NCI-H82 (cell line): ENCODE data around the gene PCDHB6.
"Not testable (repeated sequence)": the region's sequence is repeated elsewhere in the genome, so short reads cannot be mapped to it uniquely, and the experiment has no call there.

Source experiments
- DNase-seq: peaks from one replicate; lab custom pipeline; 2025; lab: John Stamatoyannopoulos, UW

PCDHB6 gene

DNA sequence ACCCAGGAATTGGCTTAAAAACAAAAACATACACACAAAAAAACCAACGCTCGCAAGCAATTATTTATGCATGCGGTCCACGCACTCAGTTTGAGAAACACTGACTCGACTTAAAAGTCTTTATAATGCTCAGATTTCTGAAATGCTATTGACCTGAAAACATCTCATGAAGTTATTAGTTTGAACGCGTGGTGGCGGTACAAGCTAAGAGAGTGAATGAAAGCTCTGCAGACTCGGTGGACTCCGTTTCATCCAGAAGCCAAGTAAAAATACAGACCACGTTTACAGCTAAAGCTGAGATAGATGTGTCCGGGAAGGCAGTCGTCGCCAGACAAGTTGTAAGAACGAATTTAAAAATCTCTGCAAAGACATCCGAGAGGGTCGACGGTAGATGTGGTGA, at the start of gene PCDHB6:
TSS of gene PCDHB6 (plus strand) at position 246 of the 400 bp plus-strand sequence. CDS start 201 bp downstream, outside the sequence.
- DNase-seq, result peak; percentile 19

DNA sequence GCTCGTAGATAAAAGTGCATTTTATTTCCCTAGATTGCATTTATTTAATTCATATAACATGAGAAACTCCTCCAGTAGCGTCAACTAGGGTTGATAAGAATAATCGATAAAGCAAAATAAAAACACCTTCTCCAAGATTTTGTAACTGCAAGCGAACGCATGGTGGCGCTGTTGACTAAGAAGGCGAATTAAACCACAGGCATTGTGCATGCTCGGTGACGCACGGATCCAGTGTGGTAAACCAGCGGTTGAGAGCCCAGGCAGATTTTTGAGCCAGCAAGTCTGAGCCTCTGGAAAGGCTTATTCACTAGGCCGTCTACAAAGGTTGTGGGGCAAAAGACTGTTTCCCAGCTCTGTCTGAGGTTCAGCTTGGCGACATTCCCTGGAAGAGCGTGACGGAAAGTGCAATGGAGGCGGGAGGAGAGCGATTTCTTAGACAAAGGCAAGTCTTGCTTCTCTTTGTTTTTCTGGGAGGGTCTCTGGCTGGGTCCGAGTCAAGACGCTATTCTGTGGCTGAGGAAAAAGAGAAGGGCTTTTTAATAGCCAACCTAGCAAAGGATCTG, 49.5 kb upstream of the PCDHB6 start, which contains the start of gene PCDHB3:
TSS of gene PCDHB3 (plus strand) at position 231 of the 563 bp plus-strand sequence. CDS start at position 408, 177 bp downstream.
- peak; percentile 70 for DNase-seq

DNA sequence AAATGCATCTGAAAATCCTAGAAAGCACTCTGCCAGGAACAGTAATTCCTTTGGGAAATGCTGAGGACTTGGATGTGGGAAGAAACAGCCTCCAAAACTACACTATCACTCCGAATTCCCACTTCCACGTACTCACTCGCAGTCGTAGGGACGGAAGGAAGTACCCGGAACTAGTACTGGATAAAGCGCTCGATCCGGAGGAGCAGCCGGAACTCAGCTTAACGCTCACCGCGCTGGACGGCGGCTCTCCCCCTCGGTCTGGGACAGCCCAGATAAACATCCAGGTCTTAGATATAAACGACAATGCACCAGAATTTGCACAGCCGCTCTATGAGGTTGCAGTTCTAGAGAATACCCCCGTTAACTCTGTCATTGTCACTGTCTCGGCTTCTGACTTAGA, 48.8 kb upstream of the PCDHB6 start:
- DNase-seq, result no peak

DNA sequence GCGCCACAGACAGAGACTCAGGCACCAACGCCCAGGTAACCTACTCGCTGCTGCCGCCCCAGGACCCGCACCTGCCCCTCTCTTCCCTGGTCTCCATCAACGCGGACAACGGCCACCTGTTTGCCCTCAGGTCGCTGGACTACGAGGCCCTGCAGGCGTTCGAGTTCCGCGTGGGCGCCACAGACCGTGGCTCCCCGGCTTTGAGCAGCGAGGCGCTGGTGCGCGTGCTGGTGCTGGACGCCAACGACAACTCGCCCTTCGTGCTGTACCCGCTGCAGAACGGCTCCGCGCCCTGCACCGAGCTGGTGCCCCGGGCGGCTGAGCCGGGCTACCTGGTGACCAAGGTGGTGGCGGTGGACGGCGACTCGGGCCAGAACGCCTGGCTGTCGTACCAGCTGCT, 47.8 kb upstream of the PCDHB6 start:
- DNase-seq, result not testable (repeated sequence)

DNA sequence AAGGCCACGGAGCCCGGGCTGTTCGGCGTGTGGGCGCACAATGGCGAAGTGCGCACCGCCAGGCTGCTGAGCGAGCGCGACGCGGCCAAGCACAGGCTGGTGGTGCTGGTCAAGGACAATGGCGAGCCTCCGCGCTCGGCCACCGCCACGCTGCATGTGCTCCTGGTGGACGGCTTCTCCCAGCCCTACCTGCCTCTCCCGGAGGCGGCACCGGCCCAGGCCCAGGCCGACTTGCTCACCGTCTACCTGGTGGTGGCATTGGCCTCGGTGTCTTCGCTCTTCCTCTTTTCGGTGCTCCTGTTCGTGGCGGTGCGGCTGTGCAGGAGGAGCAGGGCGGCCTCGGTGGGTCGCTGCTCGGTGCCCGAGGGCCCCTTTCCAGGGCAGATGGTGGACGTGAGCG, 47.4 kb upstream of the PCDHB6 start:
- not testable (repeated sequence) for DNase-seq

DNA sequence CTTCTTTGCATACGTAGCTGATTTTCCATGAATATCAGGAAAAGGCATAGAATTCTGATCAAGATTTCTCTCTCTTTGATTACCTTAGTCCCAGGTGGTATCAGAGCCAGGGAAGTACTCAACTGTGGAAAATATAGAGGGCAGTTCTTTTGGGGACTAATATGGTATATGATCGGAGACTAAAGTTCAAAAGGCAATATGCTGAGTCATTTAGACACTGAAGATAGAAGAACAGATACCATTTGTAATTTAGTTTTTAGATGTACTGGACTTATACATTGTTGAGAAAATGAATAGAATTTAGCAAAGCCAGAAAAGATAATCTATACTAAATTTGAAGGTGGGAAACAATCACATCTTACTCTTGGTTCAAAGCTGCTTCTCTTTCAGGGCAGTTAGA, 44.5 kb upstream of the PCDHB6 start:
- no peak for DNase-seq

DNA sequence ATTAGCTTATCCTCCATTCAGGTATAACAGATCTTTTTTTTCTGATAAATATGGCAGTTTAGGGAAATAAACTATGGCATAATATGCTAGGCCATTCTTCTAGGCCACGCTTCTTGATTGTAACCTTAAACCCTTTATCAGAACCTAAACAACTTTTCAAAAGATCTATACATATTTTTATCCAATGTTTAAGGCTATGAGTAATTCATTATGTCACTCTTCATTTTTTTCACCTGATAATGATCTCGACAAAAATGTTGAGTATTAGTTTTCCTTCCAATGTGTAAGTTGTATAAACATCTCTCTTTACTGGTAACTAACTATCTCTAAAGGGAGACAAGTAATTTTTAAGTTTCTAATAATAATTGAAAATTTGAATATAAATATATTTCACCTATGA, 30.6 kb upstream of the PCDHB6 start:
- no peak for DNase-seq

DNA sequence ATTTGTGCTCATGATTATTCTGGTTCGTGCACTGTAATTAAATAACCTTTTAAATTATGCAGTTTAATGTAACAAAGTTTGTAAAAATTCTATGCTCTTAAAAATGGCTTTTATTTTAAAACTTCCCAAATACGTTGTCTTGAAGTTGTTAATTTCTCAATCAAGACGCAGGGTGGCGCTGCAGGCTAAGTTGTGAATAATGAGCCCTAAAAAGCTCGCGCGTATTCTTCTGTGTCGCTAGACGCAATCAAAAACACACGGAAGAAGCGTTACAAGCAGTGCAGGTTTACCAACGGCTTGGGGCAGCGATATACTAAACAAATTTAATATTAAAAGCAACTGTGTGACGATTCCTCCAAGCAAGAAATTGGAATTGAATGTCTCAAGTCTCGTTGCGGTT, 28.3 kb upstream of the PCDHB6 start, which contains the start of gene PCDHB4:
TSS of gene PCDHB4 (plus strand) at position 256 of the 400 bp plus-strand sequence. CDS start 181 bp downstream, outside the sequence.
- peak; percentile 76 for DNase-seq

DNA sequence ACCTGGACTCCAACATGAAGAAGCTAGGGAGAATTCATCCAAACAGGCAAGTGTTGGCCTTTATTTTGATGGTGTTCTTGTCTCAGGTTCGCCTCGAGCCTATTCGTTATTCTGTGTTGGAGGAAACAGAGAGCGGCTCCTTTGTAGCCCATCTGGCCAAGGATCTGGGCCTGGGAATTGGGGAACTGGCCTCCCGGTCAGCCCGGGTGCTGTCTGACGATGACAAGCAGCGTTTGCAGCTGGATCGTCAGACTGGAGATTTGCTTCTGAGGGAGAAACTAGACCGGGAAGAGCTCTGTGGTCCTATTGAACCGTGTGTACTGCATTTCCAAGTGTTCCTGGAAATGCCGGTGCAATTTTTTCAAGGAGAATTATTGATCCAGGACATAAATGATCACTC, 27.9 kb upstream of the PCDHB6 start:
- peak; percentile 30 for DNase-seq

DNA sequence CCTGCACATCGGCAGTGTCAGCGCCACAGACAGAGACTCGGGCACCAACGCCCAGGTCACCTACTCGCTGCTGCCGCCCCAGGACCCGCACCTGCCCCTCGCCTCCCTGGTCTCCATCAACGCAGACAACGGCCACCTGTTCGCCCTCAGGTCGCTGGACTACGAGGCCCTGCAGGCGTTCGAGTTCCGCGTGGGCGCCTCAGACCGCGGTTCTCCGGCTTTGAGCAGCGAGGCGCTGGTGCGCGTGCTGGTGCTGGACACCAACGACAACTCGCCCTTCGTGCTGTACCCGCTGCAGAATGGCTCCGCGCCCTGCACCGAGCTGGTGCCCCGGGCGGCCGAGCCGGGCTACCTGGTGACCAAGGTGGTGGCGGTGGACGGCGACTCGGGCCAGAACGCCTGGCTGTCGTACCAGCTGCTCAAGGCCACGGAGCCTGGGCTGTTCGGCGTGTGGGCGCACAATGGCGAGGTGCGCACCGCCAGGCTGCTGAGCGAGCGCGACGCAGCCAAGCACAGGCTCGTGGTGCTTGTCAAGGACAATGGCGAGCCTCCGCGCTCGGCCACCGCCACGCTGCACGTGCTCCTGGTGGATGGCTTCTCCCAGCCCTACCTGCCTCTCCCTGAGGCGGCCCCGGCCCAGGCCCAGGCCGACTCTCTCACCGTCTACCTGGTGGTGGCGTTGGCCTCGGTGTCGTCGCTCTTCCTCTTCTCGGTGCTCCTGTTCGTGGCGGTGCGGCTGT, 26.3 kb upstream of the PCDHB6 start:
- not testable (repeated sequence) for DNase-seq

DNA sequence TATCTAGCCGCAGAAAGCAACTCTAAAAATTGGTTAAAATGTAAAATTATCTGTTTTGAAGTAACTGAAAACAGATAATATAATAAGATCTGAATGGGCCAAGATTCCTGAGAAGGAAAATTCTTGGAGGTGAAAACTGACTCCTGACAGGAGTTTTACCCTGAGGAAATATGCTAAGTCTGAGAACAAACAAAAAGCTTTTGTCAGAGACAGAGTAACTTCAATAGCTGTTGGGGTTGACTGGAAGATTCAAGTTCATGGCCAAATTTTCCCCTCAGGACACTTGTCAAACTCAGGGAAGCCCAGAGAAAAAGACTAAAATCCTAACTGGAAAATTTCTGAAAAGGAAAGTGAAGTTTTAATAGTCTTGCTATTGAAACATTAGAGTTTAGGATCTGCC, 22.6 kb upstream of the PCDHB6 start:
- no peak for DNase-seq

DNA sequence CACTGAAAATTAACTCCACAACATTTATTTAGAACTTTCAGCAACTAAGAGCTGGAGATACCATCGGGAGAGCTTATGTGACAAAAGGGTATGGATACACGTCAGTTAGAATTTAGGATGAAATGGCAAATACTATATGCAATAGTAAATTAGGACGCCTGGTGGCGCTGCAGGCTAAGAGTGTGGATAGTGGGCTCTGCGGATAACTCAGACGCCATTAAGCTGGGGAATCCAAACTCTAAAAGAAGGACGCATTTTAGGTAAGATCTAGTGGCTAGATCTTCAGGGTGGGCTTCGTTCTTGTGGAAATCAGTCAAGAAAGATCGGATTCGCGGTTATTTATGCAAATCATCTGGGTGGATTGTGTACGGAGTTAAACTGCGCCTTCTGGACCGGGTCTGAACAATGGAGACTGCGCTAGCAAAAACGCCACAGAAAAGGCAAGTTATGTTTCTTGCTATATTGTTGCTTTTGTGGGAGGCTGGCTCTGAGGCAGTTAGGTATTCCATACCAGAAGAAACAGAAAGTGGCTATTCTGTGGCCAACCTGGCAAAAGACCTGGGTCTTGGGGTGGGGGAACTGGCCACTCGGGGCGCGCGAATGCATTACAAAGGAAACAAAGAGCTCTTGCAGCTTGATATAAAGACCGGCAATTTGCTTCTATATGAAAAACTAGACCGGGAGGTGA, 14.7 kb upstream of the PCDHB6 start, which contains the start of gene PCDHB5:
TSS of gene PCDHB5 (plus strand) at position 177 of the 688 bp plus-strand sequence. CDS start at position 406, 229 bp downstream.
- peak; percentile 60 for DNase-seq

DNA sequence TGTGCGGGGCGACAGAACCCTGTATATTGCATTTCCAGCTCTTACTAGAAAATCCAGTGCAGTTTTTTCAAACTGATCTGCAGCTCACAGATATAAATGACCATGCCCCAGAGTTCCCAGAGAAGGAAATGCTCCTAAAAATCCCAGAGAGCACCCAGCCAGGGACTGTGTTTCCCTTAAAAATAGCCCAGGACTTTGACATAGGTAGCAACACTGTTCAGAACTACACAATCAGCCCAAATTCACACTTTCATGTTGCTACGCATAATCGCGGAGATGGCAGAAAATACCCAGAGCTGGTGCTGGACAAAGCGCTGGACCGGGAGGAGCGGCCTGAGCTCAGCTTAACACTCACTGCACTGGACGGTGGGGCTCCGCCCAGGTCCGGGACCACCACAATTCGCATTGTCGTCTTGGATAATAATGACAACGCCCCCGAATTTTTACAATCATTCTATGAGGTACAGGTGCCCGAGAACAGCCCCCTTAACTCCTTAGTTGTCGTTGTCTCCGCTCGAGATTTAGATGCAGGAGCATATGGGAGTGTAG, 14.1 kb upstream of the PCDHB6 start:
- no peak for DNase-seq

DNA sequence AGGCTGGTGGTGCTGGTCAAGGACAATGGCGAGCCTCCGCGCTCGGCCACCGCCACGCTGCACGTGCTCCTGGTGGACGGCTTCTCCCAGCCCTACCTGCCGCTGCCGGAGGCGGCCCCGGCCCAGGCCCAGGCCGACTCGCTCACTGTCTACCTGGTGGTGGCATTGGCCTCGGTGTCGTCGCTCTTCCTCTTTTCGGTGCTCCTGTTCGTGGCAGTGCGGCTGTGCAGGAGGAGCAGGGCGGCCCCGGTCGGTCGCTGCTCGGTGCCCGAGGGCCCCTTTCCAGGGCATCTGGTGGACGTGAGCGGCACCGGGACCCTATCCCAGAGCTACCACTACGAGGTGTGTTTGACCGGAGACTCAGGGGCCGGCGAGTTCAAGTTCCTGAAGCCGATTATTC, 12.5 kb upstream of the PCDHB6 start:
- DNase-seq, result not testable (repeated sequence)

DNA sequence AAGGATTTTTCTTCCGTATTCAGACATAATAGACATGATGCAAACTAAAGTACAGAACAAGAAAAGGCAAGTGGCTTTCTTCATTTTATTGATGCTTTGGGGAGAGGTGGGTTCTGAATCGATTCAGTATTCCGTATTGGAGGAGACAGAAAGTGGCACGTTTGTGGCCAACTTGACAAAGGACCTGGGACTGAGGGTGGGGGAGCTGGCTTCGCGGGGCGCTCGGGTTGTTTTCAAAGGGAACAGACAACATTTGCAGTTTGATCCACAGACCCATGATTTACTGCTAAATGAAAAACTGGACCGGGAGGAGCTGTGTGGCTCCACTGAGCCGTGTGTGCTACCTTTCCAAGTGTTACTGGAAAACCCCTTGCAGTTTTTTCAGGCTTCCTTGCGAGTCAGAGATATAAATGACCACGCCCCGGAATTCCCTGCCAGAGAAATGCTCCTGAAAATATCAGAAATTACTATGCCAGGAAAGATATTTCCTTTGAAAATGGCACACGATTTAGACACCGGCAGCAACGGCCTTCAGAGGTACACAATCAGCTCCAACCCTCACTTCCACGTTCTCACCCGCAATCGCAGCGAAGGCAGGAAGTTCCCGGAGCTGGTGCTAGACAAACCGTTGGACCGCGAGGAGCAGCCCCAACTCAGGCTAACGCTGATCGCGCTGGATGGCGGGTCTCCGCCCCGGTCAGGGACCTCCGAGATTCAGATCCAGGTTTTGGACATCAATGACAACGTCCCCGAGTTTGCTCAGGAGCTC, 551 bp downstream of the PCDHB6 start:
- DNase-seq, result no peak

DNA sequence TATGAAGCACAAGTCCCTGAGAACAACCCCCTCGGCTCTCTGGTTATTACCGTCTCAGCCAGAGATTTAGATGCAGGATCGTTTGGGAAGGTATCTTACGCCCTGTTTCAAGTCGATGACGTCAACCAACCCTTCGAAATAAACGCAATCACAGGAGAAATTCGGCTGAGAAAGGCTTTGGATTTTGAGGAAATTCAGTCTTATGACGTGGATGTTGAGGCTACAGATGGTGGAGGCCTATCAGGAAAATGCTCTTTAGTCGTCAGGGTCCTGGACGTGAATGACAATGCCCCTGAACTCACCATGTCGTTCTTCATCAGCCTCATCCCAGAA, 1.1 kb downstream of the PCDHB6 start:
- no peak for DNase-seq

DNA sequence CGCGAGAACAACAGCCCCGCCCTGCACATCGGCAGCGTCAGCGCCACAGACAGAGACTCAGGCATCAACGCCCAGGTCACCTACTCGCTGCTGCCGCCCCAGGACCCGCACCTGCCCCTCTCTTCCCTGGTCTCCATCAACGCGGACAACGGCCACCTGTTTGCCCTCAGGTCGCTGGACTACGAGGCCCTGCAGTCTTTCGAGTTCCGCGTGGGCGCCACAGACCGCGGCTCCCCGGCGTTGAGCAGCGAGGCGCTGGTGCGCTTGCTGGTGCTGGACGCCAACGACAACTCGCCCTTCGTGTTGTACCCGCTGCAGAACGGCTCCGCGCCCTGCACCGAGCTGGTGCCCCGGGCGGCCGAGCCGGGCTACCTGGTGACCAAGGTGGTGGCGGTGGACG, 1.8 kb downstream of the PCDHB6 start:
- DNase-seq, result not testable (repeated sequence)

DNA sequence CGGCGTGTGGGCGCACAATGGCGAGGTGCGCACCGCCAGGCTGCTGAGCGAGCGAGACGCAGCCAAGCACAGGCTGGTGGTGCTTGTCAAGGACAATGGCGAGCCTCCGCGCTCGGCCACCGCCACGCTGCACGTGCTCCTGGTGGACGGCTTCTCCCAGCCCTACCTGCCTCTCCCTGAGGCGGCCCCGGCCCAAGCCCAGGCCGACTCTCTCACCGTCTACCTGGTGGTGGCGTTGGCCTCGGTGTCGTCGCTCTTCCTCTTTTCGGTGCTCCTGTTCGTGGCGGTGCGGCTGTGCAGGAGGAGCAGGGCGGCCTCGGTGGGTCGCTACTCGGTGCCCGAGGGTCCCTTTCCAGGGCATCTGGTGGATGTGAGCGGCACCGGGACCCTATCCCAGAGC, 2.2 kb downstream of the PCDHB6 start:
- not testable (repeated sequence) for DNase-seq

DNA sequence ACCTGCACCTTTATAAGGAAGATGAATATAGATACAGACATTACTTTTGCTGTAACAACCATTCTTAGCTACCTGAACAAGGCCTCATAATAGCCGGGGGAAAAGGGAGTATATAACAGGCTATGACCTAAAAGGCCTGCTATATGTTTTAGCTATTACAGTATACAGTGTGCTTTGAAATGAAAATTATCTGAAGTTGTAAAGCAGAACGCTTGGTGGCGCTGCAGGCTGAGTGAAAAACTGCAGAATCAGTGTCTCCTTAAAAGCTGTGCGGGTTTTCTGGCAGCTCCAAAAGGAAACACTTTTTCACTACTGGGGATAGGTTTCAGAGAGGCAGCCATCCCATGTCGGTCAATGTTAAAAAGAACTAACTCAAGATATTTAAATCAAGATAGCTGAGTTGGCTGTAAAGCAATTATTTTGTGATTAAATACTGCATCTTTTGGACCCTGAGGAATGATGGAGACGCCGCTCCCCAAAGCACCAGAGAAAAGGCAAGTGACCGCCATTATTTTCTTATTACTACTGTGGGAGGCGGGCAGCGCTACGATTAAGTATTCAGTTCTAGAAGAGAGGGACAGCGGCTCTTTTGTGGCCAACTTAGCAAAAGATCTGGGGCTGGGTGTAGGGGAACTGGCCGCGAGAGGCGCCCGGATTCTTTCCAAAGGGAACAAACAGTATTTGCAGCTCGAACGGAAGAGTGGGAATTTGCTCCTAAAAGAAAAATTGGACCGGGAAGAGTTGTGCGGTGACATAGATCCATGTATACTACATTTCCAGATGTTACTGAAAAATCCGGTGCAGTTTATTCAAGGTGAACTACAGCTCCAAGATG, 5.9 kb downstream of the PCDHB6 start:
- DNase-seq, result peak; percentile 3

DNA sequence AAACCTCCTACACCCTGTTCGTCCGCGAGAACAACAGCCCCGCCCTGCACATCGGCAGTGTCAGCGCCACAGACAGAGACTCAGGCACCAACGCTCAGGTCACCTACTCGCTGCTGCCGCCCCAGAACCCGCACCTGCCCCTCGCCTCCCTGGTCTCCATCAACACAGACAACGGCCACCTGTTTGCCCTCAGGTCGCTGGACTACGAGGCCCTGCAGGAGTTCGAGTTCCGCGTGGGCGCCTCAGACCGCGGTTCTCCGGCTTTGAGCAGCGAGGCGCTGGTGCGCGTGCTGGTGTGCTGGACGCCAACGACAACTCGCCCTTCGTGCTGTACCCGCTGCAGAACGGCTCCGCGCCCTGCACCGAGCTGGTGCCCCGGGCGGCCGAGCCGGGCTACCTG, 7.5 kb downstream of the PCDHB6 start:
- DNase-seq, result not testable (repeated sequence)

DNA sequence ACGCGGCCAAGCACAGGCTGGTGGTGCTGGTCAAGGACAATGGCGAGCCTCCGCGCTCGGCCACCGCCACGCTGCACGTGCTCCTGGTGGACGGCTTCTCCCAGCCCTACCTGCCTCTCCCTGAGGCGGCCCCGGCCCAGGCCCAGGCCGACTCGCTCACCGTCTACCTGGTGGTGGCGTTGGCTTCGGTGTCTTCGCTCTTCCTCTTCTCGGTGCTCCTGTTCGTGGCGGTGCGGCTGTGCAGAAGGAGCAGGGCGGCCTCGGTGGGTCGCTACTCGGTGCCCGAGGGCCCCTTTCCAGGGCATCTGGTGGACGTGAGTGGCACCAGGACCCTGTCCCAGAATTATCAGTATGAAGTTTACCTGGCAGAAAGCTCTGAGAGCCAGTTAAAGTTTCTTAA, 8.0 kb downstream of the PCDHB6 start:
- DNase-seq, result not testable (repeated sequence)
